Esophagus muscularis mucosa (tissue), 4 donors: Measurements from ENCODE around the gene SKI. TPM values are rescaled to one million over a fixed set of nuclear protein-coding genes. Genes with fewer than 3 reads are reported as not detected.

ENCODE experiments used
- DNase-seq: peaks from one replicate; pipeline ENCODE4 v3.0.0-alpha.2; 2017; ENCODE audit errors: extremely low spot score
- H3K27ac ChIP-seq, 4 donors: fragments of 200-600 bp; sonication (generic); replicated peaks in 1 of 4; 1 replicate in 3 of 4; 2 replicates in 1 of 4; pipeline ENCODE4 v1.5.1; 2016 to 2019; ENCODE audit warnings: mild to moderate bottlenecking in 1 of 4
- H3K27me3 ChIP-seq, 4 donors: fragments of 200-600 bp; sonication (generic); one replicate each; pipeline versions ENCODE4 v1.5.1 to v1.6.0; 2016 to 2019
- H3K36me3 ChIP-seq, 4 donors: fragments of 200-600 bp; sonication (generic); one replicate each; pipeline ENCODE4 v1.5.1; 2016 to 2019
- H3K4me1 ChIP-seq, 4 donors: fragments of 200-600 bp; sonication (generic); one replicate each; pipeline ENCODE4 v1.5.1; 2016 to 2019
- H3K4me3 ChIP-seq, 4 donors: fragments of 200-600 bp; sonication (generic); 1 replicate in 2 of 4; 2 replicates in 2 of 4; pipeline ENCODE4 v1.5.1; 2016 to 2019; ENCODE audit warnings: mild to moderate bottlenecking in 4 of 4, moderate library complexity in 1 of 4
- H3K9me3 ChIP-seq, 4 donors: fragments of 200-600 bp; sonication (generic); 1 replicate in 3 of 4; 2 replicates in 1 of 4; pipeline ENCODE4 v1.5.1; 2016 to 2019
- EP300 ChIP-seq: sonication (generic); formaldehyde crosslinking; IDR thresholded peaks from one replicate; pipeline ENCODE4 v1.6.1; 2017; ENCODE audit warnings: antibody characterized with exemption
- POLR2A ChIP-seq: fragments of 450-650 bp; IDR thresholded peaks from one replicate; pipeline ENCODE4 v1.6.1; 2017; ENCODE audit warnings: antibody characterized with exemption, moderate library complexity, mild to moderate bottlenecking, low read depth
- POLR2AphosphoS5 ChIP-seq, 2 donors: sonication (generic); formaldehyde crosslinking; IDR thresholded peaks; one replicate each; pipeline ENCODE4 v1.6.1; 2017; ENCODE audit warnings: antibody characterized with exemption in 2 of 2
- WGBS: methylation state at CpG from one replicate; pipeline ENCODE4 v1.1.5; 2018; 5-methylcytosine and 5-hydroxymethylcytosine counted together
- intact Hi-C: fragments of 100-400 bp; cut with DNase I; formaldehyde crosslinking; loops from one replicate; pipeline ENCODE4 v1.15.1; 2023
- total RNA-seq, 4 donors: library from RNA; depleted of rRNA; stranded (reverse); fragments of >200 nt; gene quantifications; one replicate each; pipeline versions ENCODE4 v1.1.0 to v1.2.1, GENCODE V29; 2016
- TF ChIP-seq, protein P1 (sequence below), 3 experiments: fragments of 200-600 bp in 2 of 3; fragments of 450-650 bp in 1 of 3; sonication (generic) in 2 of 3; IDR thresholded peaks; one replicate each; pipeline ENCODE4 v1.5.1; 2017 to 2019; ENCODE audit warnings: antibody characterized with exemption in 3 of 3, mild to moderate bottlenecking in 2 of 3, moderate library complexity in 1 of 3

Gene SKI
- total RNA-seq, 4 donors from 2014 or later: 70.1 to 190 (median 124) TPM

DNA sequence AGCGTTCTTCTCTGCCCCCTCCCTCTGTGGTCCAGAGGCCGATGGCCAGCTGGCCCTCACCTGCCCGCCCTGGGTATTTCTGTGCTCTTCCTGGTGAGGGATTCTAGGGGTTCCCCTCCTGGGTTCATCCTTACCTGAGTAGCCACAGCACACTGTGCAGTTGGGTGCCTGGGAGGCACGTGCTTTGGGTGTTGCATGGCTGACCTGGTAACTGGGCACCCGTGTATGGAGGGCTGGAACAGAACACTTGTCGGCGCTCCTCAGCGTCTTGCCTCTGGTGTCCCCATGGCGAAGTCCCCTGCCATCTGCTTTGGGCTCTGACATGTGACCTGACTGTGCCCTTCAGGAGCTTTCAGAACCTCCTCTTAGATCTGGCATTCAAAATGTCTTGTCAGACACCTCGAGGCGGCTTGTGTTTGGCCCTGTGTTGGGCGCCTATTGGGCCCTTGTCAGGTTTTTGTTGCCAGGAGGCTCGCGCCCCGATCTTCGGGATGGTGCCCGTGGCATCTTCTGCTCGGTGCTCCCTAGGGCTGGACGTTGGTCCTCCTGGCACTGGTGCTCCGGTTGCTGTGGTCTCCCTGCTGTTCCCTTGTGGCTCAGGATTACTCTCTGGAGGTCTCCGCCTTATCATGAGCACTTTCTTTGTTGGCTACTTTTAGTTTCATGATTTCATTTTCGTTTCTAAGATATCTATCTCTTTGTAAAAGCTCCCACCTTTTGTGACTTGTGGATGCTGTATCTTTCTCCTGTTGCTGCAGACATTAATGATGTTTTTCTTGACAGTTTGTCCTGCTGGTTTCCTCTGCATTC lies 28.5 kb downstream of the SKI start:
- no peak for DNase-seq
- WGBS: 78% methylated on average over 14 of the region's 22 CpGs
- H3K27ac ChIP-seq: peak overlapping the region; percentile 57 to 74 (median 73)
- H3K36me3 ChIP-seq: peaks cover 0 to 8% (median 4%) of the 10 kb centered on the region in 4 donors
- H3K4me3 ChIP-seq: no peak overlapping the region
- H3K4me1 ChIP-seq: peaks cover 76 to 100% (median 98%) of the 10 kb centered on the region in 4 donors
- peaks cover 0 to 5% (median 0%) of the 10 kb centered on the region in 4 donors for H3K9me3 ChIP-seq
- no peaks in the 10 kb centered on the region for H3K27me3 ChIP-seq
- TF ChIP-seq POLR2A (no peak), POLR2AphosphoS5 (IDR thresholded peaks at IDR 0.05) (no peak)
- TF ChIP-seq, protein P1, sequence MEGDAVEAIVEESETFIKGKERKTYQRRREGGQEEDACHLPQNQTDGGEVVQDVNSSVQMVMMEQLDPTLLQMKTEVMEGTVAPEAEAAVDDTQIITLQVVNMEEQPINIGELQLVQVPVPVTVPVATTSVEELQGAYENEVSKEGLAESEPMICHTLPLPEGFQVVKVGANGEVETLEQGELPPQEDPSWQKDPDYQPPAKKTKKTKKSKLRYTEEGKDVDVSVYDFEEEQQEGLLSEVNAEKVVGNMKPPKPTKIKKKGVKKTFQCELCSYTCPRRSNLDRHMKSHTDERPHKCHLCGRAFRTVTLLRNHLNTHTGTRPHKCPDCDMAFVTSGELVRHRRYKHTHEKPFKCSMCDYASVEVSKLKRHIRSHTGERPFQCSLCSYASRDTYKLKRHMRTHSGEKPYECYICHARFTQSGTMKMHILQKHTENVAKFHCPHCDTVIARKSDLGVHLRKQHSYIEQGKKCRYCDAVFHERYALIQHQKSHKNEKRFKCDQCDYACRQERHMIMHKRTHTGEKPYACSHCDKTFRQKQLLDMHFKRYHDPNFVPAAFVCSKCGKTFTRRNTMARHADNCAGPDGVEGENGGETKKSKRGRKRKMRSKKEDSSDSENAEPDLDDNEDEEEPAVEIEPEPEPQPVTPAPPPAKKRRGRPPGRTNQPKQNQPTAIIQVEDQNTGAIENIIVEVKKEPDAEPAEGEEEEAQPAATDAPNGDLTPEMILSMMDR (IDR thresholded peaks at IDR 0.05): no peak
- intact Hi-C loops: no loop called here

- peak overlapping the region; percentile 57 to 74 (median 73) for H3K27ac ChIP-seq
- DNase-seq: no peak
- no peaks in the 10 kb centered on the region for H3K27me3 ChIP-seq
- WGBS: 69% methylated on average over 12 of the region's 20 CpGs
- peaks cover 0 to 5% (median 0%) of the 10 kb centered on the region in 4 donors for H3K9me3 ChIP-seq
- H3K36me3 ChIP-seq: peaks cover 0 to 8% (median 4%) of the 10 kb centered on the region in 4 donors
- no peak overlapping the region for H3K4me3 ChIP-seq
- TF ChIP-seq POLR2A: no peak
- no peak for TF ChIP-seq EP300
- TF ChIP-seq, protein P1 (IDR thresholded peaks at IDR 0.05): no peak
- no peak for TF ChIP-seq POLR2AphosphoS5 (IDR thresholded peaks at IDR 0.05)
- intact Hi-C loops: no loop called here
- H3K4me1 ChIP-seq: peaks cover 70 to 100% (median 98%) of the 10 kb centered on the region in 4 donors
Observed at GRCh38 chr1:2257245-2257627, 29.1 kb downstream of the SKI start.

GRCh38 chr1:2258122-2258681 lies 30.1 kb downstream of the SKI start:
- peak overlapping the region in 3 of 4 donors; percentile 27 to 73 (median 39) for H3K27ac ChIP-seq
- no peak for DNase-seq
- no peak overlapping the region for H3K4me3 ChIP-seq
- H3K36me3 ChIP-seq: peaks cover 0 to 8% (median 3%) of the 10 kb centered on the region in 4 donors
- no peak for TF ChIP-seq POLR2A
- intact Hi-C loops: no loop called here
- peaks cover 61 to 99% (median 94%) of the 10 kb centered on the region in 4 donors for H3K4me1 ChIP-seq
- H3K27me3 ChIP-seq: no peaks in the 10 kb centered on the region
- WGBS: 57% methylated on average over 13 of the region's 13 CpGs
- H3K9me3 ChIP-seq: peaks cover 0 to 5% (median 0%) of the 10 kb centered on the region in 4 donors

- Histone ChIP-seq H3K4me1 (peaks cover 54 to 98% (median 91%) of the 10 kb centered on the region in 4 donors), H3K9me3 (peaks cover 0 to 5% (median 0%) of the 10 kb centered on the region in 4 donors), H3K27me3 (no peaks in the 10 kb centered on the region), H3K36me3 (peaks cover 0 to 4% (median 0%) of the 10 kb centered on the region in 4 donors), H3K27ac (peak overlapping the region in 3 of 4 donors; percentile 27 to 73 (median 39)), H3K4me3 (no peak overlapping the region)
- intact Hi-C loops: no loop called here
- DNase-seq: no peak
- WGBS: 83% methylated on average over 8 of the region's 9 CpGs
- TF ChIP-seq, protein P1 (IDR thresholded peaks at IDR 0.05): no peak
- TF ChIP-seq EP300: no peak
- TF ChIP-seq POLR2A: no peak
- TF ChIP-seq POLR2AphosphoS5 (IDR thresholded peaks at IDR 0.05): no peak
Observed at GRCh38 chr1:2258996-2259395, 30.9 kb downstream of the SKI start.
